Measurements from ENCODE around the gene CDHR2.

Gene CDHR2, protein sequence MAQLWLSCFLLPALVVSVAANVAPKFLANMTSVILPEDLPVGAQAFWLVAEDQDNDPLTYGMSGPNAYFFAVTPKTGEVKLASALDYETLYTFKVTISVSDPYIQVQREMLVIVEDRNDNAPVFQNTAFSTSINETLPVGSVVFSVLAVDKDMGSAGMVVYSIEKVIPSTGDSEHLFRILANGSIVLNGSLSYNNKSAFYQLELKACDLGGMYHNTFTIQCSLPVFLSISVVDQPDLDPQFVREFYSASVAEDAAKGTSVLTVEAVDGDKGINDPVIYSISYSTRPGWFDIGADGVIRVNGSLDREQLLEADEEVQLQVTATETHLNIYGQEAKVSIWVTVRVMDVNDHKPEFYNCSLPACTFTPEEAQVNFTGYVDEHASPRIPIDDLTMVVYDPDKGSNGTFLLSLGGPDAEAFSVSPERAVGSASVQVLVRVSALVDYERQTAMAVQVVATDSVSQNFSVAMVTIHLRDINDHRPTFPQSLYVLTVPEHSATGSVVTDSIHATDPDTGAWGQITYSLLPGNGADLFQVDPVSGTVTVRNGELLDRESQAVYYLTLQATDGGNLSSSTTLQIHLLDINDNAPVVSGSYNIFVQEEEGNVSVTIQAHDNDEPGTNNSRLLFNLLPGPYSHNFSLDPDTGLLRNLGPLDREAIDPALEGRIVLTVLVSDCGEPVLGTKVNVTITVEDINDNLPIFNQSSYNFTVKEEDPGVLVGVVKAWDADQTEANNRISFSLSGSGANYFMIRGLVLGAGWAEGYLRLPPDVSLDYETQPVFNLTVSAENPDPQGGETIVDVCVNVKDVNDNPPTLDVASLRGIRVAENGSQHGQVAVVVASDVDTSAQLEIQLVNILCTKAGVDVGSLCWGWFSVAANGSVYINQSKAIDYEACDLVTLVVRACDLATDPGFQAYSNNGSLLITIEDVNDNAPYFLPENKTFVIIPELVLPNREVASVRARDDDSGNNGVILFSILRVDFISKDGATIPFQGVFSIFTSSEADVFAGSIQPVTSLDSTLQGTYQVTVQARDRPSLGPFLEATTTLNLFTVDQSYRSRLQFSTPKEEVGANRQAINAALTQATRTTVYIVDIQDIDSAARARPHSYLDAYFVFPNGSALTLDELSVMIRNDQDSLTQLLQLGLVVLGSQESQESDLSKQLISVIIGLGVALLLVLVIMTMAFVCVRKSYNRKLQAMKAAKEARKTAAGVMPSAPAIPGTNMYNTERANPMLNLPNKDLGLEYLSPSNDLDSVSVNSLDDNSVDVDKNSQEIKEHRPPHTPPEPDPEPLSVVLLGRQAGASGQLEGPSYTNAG (N-terminal part only)

DNA sequence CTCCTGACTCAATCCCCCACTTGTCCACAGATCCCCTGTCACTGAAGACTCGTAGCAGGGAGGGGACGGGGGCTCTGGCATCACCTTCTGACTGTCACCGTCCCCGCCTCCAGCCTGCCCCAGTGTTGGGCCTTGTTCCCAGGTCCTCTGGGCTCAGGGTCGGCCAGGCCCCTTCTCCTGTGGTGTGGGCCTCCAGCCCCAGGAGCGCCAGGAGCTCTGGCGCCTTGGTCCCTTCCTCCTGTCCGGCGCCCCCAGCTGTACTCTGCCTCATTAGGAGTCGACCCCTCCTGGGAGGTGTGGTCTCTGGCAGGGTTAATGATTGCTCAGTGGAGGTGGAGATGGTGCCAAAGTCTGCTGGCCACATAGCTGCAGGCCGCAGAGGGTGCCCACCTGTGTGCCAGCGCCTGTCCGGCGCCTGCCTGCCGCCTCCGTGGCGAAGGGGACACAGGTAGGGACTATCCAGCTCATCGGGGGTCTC, at the start of gene CDHR2:
CDHR2 (plus strand) TSS at position 376 of the 478 bp plus-strand sequence. CDS start 16,011 bp downstream, outside the sequence.
- no peak for DNase-seq

DNA sequence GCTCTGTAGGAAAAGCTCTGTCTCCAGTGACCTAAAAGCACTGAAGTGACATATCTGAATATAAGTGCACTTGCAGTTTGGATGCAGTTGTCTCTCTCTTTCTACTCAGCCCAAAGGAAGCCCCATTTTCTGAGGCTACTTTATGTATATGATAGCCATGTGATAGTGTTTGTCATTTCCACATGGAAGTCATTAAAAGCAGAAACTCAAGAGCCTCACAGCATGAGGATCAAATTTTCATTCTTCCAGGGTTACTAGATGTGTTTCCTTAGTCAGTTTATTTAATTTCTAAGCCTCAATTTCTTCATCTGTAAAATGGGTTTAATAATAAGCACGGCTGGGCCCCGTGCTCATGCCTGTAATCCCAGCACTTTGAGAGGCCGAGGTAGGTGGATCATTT, 48.6 kb upstream of the CDHR2 start:
- DNase-seq = no peak

DNA sequence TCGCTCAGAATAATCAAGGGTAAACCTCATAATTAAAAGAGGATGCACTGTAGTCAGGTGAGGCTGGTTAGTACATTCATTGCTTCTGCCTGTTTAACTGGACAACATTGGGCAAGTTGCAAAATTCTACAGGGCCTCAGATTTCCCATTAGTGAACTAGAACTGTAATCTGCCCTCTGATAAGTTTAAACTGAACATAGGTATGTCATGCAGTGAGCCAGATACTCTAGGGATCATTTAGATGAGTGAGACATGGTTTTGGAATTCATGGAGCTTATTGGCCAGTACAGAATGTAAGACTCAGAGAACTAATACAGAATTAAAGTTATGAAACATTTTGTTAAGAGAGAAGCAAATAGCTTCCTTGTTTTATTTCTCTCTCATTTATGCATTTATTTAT, 47.8 kb upstream of the CDHR2 start:
- DNase-seq = no peak

DNA sequence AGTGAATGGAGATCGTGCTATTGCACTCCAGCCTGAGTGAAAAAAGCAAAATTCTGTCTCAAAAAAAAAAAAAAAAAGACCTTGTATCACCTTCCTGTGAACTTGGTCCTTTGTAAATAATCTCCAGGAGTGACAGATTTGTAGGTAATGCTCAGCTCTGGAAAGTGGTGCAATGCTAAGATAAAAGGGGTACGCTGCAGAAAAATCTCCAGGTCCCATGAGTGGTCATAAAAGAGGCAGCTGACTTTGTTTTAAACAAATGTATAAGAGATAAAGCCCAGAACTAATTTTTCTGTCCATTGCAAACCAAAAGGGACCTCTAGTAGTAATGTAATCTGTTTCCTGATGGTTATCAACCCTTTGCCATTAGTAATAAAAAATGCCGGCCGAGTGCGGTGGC, 45.6 kb upstream of the CDHR2 start:
- DNase-seq = no peak

DNA sequence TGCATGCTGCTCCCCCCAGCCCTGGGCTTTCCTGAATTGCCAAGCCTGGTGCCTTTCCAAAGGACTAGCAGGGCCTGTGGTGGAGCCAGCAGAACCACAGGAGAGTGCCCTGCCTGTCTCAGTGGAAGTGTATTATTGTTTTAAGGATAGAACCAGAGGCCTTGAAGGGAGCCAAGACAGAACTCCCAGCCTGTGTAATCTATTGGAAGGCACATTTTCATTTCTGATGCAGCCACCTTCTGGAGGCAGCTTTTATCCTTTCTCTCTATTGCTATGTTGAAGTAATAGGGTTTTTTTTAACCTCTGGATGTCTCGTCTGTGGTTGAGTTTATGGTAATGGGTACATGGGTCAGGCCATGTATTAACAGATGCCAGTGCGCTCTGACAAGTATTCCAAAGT, 41.2 kb upstream of the CDHR2 start:
- no peak for DNase-seq

DNA sequence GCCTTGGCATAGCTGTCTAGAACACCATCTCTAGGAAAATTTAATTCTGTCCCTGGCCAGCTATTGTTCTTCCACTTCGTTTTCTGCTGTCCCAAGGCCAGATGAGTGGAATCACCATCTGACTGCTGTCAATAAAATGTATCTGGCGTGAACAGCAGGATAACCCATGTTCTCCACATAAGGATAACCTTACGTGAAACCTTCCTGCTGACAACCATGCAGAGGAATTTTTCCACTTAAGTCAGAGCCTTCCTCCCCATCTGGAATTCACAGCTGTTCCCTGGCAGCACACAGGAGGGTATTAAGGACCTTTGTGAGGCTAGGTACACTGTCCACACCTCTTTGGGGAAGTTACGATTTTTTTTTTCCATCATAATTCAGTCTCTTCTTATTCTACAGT, 40.5 kb upstream of the CDHR2 start:
- no peak for DNase-seq

DNA sequence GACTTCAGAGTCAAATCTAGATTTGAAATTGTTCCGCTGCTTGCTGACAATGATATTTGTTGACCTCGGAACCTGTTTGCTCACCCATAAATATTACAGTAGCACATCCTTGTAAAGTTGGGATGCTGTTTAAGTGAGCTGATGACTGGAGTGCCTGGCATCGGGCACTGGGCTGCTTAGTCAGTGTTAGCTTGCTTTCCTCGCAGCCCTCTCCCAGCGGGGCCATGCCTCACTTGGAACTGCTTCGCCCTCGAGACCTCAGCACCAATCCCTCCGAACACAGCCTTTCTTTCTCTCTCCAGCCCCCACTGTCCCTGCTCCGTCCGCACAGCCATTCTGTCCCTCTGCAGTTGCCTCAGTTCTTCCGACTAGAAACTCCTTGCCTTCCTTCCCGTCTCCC, 35.4 kb upstream of the CDHR2 start:
- DNase-seq = no peak

DNA sequence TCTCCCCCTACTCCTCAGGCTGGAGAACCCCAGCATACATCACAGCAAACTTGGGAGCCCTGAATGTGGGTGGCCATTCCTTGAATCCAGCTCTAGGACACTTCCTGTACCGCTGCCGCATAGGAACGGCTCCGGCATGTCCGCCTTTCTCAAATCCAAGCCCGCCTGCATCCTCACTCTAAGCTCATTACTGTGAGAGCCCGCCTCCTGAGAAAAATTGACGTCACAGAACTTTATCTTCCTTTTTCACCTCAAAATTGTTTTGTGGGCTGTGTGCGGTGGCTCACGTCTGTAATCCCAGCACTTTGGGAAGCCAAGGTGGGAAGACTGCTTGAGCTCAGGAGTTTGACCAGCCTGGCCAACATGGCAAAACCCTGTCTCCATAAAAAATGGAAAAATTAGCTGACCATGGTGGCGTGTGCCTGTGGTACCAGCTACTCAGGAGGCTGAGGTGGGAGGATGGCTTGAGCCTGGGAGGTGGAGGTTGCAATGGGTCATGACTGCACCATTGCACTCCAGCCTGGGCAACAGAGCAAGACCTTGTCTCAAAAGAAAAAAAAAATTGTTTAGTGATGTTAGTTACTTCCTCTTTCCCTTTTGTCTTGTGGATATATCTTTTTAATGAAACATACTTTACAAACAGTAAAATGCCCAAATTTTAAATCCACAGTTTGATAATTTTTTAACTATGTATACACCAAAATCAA, 34.7 kb upstream of the CDHR2 start:
- no peak for DNase-seq

DNA sequence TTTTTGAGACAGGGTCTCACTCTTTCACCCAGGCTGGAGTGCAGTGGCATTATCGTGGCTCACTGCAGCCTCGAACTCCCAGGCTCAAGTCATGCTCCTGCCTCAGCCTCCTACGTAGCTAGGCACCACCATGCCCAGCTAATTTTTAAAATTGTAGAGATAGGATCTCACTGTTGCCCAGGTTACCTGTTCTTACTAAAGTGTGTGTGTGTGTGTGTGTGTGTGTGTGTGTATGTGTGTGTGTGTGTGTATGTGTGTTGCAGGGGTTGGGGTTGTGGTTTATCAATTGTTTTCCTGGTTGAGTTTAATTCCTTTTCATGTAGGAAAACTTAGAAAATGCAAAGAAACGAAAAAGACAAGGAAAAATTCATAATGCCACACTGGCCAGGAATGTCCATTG, 33.7 kb upstream of the CDHR2 start:
- no peak for DNase-seq

DNA sequence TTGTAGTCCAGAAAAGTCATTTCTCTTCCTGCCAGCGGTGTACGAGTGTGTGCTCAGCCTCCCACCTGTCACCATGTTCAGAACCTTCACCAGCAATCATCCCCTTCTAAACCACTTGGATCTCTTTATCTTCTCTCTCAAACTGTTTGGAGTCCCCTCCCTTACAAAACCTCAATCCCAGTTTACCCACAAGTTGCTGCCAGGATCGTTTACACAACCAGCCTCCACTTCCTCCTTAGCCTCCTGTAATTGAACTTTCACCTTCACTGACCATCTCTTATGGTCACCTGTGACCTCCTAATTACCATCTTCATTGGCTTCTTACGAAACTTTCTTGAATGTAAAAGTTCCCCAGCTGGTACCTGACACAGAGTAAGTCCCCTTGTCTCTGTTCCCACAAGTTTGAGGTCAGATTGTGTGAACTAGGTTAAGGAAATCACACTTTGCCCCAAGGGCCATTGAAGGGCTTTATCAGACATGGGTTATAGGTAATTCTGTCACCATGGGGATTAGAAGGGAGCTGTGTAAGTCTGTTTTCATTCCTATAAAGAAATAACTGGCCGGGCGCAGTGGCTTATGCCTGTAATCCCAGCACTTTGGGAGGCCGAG, 32.0 kb upstream of the CDHR2 start:
- DNase-seq = no peak

DNA sequence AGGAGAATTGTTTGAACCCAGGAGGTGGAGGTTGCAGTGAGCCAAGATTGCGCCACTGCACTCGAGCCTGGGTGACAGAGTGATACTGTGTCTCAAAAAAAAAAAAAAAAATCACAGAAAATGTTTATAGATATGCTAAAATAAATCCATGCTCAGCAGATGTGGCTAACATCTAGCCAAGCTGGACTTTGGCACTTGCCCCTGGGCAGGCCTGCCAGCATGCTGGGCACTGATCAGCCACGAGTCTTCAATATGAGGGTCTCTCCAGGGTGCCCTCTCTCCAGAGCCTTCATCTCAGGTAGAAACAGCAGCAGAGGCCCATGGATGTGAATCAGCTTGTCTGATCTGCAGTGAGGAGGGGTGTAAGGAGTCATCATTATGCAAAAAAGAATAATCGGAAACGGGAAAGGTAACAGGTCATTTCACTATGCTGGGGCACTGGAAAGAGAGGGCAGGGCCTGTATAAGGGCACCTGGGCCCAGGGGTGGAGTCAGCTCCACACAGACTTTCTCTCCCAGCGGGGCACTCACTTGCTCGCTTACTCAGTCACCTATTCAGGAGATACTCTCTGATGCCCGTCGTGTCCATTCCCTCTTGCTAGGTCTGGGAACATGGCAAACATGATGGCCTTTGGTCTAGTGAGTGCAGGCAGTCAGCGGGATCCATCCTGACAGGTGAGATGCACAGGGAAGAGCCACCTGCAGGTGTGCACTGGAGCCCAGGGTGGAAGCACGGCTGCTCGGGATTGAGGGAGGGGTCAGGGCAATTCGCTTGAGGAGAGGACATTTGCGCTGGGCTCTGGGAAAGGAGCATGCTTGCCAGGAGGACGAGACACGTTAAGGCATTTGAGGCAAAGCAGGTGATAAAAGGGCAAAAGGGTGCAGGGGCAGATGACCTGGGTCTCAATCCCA, 29.1 kb upstream of the CDHR2 start:
- DNase-seq = no peak

DNA sequence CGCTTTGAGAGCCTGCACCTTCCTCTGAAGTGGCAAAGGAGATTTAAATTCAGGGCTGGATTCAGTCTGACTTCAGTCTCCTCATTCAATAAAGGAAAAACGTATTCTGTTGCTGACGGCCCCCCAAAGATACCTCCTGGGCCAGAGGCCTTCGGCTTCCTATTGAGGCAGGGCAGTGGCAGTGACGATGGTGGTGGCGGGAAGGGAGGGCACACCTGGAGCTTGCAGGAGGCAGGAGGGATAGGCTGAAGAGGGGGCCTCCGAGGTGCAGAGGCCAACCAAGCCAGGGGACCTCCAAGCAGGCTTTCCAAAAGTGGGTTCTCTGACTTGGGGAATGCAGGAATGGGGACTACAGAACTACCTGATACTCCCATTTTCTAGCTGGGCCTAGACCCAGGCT, 27.9 kb upstream of the CDHR2 start:
- DNase-seq = no peak

DNA sequence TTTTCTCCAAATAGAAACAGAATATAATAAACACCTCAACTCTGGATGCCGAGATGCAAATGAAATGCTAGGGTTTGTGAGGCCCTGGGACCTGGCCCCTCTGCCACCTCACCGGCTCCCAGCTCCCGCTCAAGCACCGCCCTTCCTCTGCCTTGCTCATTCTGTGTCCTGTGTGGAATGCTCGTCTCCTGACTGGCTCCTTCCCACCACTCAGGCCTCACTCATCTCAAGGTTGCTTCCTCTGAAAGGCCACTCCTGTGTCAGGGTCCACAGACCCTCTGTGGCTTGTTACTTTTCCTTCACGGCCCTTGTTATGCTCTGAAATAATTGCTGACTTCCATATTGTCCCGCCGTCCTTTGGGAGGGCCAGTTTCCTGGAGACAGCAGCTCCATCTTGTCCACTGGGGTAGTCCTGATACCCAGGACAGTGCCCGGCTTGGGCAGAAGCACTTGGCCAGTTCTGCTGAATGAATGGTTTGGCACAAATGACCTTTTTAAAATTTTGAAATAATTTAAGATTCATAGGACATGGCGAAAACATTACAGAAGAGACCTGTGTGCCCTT, 27.4 kb upstream of the CDHR2 start:
- DNase-seq = no peak

DNA sequence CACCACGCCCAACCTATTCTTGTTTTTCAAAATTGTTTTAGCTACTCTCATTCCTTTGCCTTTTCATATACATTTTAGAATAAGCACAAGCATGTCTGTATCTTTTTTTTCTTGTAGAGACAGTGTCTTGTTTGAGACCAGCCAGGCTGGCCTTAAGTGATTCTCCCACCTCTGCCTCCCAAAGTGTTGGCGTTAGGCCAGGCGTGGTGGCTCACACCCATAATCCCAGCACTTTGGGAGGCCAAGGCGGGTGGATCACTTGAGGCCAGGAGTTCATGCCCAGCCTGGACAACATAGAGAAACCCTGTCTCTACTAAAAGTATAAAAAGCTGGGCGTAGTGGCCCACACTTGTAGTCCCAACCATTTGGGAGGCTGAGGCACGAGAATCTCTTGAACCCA, 25.0 kb upstream of the CDHR2 start:
- no peak for DNase-seq

DNA sequence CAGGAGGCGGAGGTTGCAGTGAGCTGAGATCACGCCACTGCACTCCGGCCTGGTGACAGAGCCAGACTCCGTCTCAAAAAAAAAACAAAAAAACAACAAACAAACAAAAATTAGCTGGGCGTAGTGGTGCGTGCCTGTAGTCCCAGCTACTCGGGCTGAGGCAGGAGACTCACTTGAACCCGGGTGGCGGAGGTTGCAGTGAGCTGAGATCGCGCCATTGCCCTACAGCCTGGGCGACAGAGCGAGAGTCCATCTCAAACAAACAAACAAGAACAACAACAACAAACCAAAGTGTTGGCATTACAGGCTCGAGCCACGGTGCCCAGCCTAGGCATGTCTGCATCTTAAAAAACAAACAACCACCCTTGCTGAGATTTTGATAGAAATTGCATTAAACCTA, 24.2 kb upstream of the CDHR2 start:
- DNase-seq = no peak

DNA sequence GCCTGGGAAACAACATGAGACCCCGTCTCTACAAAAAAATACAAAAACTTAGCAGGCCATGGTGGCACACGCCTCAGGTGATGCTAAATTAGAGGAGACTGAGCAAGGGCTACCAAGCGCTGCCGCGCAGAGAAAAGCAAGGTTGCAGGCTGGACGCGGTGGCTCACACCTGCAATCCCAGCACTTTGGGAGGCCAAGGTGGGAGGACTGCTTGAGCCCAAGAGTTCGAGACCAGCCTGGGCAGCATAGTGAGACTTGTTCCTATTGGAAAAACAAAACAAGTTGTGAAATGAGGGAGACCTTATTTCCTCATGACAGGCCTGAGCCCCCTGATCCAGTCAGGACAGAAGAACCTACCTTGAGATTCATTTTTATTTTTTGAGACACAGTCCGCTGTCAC, 23.5 kb upstream of the CDHR2 start:
- DNase-seq = no peak

DNA sequence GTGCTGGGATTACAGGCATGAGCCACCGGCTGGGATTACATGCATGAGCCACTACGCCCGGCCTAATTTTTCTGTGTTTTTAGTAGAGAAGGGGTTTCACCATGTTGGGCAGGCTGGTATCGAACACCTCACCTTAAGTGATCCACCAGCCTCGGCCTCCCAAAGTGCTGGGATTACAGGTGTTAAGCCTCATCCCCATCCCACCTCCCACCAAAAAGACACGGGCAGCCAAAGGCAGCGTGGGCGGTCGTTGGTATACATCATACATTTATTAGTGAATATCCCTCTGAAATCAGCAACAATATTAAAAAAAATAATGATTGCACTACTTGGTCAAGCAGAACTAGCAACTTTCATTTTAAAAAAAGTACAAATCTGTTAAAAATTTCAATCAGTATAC, 22.7 kb upstream of the CDHR2 start:
- no peak for DNase-seq

DNA sequence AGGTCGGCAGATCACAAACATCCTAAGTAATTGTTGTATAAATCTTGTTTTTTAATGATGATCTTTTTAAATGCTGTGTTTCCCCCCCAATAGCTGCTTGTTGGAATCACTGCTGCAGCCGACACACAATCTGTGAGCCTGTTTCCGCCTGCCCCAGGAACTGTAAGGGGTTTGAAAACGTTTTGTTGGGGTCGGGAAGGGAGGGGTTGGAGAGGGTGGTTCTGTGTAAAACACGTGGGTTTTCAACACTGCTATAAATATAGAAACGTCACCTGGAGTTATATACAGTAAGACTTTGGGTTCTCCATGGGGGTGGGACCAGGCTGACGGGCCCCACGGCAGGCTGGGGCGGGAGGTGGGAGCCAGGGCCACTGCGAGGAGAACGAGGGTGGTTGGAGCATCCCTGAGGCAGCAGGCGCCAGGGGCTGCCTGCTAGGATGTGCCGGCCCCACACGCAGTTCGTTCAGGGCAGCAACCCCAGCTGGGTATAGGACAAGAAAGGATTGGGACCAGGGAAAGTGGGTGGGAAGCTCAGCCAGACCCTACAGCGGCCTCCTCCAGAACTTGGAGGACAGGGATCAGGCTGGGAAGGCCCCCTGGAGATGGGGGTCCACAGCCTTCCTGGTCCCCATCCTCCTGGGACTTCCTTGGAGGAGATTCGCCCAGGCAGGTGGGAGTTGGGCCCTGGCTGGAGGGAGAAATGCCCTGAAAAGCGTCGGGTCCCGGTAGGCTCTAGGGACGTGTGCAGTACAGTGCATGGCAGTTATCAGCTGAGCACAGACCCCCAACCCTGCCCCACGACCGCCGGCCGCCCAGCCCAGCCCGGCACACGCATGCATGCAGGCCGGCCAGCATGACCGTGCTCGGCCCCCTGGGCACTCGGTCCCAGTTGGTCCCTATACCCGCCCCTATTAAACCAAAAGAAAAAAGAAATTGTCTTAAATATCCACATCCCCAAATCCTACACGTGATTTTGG, 21.6 kb upstream of the CDHR2 start:
- DNase-seq = no peak

DNA sequence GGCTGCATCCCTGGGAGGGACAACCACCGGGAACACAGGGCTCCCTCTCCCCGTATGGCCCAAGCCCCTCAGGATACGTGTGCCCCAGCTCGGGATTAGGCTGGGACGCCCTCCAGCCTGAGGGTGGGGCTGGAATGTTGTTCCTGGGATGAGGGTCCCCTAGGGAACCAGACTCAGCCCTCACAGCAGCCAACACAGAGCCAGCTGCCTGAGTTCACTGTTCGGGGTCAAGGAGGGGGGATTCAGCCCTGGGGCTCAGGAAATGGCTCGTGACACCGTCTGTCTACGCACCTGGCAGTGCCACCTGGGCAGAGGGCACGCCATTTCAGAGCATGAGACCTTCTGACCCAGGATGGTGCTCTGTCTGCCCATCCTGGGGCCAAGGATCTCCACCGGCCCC, 20.8 kb upstream of the CDHR2 start:
- DNase-seq = no peak

Data from hippocampal formation (tissue), 2 donors.